GM23338 (cell line): Measurements from ENCODE around the gene KARS1.

Source experiments
- CTCF ChIP-seq, 2 experiments: fragments of 200-600 bp in 1 of 2; sonication (generic) in 1 of 2; conservative IDR thresholded peaks; 2 replicates each; pipeline versions ENCODE4 v1.5.1 to v1.6.1; 2016 to 2017; ENCODE audit warnings: antibody characterized with exemption in 2 of 2, low read depth in 2 of 2, mild to moderate bottlenecking in 2 of 2, moderate library complexity in 1 of 2
- JUNB ChIP-seq: IDR thresholded peaks from one replicate; pipeline ENCODE4 v1.6.1; 2016; ENCODE audit warnings: antibody characterized with exemption; ENCODE audit not compliant: unreplicated experiment
- POLR2AphosphoS5 ChIP-seq: IDR thresholded peaks from 2 replicates; pipeline ENCODE4 v1.6.1; 2016; ENCODE audit warnings: antibody characterized with exemption, low read depth
- TF ChIP-seq, protein P1 (sequence below): IDR thresholded peaks from one replicate; pipeline ENCODE4 v1.6.1; 2018; ENCODE audit warnings: antibody characterized with exemption; ENCODE audit not compliant: unreplicated experiment

GRCh38 chr16:75628351-75628750, 19.1 kb downstream of the KARS1 start:
- TF ChIP-seq JUNB (no peak), CTCF (conservative IDR thresholded peaks at IDR 0.05; ENCODE audit: low read depth in 2 of 2) (no peak), POLR2AphosphoS5 (no peak)
- TF ChIP-seq, protein P1, sequence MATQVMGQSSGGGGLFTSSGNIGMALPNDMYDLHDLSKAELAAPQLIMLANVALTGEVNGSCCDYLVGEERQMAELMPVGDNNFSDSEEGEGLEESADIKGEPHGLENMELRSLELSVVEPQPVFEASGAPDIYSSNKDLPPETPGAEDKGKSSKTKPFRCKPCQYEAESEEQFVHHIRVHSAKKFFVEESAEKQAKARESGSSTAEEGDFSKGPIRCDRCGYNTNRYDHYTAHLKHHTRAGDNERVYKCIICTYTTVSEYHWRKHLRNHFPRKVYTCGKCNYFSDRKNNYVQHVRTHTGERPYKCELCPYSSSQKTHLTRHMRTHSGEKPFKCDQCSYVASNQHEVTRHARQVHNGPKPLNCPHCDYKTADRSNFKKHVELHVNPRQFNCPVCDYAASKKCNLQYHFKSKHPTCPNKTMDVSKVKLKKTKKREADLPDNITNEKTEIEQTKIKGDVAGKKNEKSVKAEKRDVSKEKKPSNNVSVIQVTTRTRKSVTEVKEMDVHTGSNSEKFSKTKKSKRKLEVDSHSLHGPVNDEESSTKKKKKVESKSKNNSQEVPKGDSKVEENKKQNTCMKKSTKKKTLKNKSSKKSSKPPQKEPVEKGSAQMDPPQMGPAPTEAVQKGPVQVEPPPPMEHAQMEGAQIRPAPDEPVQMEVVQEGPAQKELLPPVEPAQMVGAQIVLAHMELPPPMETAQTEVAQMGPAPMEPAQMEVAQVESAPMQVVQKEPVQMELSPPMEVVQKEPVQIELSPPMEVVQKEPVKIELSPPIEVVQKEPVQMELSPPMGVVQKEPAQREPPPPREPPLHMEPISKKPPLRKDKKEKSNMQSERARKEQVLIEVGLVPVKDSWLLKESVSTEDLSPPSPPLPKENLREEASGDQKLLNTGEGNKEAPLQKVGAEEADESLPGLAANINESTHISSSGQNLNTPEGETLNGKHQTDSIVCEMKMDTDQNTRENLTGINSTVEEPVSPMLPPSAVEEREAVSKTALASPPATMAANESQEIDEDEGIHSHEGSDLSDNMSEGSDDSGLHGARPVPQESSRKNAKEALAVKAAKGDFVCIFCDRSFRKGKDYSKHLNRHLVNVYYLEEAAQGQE: no peak
